GM12872 (cell line): ENCODE data around the gene PDZD7.

Experiments
- CTCF ChIP-seq: IDR thresholded peaks from 3 replicates; pipeline ENCODE4 v1.5.1; 2011; ENCODE audit warnings: low read depth, mild to moderate bottlenecking, low read length, moderate library complexity; ENCODE audit not compliant: insufficient read depth

Gene PDZD7

GRCh38 chr10:101031128-101031795 lies at the start of gene PDZD7, which contains the start of gene SFXN3:
Gene PDZD7 (minus strand): TSS chr10:101031129. CDS start chr10:101030219, 910 bp downstream.
Gene SFXN3 (plus strand): TSS chr10:101031234. CDS start chr10:101034695, 3,461 bp downstream.
- TF ChIP-seq CTCF, result no peak

- TF ChIP-seq CTCF, result no peak
These were observed 48.9 kb upstream of the PDZD7 start for GRCh38 chr10:101079874-101080273.

GRCh38 chr10:101076630-101077029 lies 45.7 kb upstream of the PDZD7 start:
- no peak for TF ChIP-seq CTCF

- no peak for TF ChIP-seq CTCF
These were observed 44.8 kb upstream of the PDZD7 start for GRCh38 chr10:101075775-101076174.

GRCh38 chr10:101073631-101074030 lies 42.7 kb upstream of the PDZD7 start:
- TF ChIP-seq CTCF, result no peak

GRCh38 chr10:101072923-101073322 lies 42.0 kb upstream of the PDZD7 start:
- TF ChIP-seq CTCF, result no peak

GRCh38 chr10:101071885-101072433 lies 41.0 kb upstream of the PDZD7 start:
- TF ChIP-seq CTCF, result no peak
